Coronary artery (tissue), 2 donors: Measurements from ENCODE around the gene DTWD1.
"Not testable (repeated sequence)": the region's sequence is repeated elsewhere in the genome, so short reads cannot be mapped to it uniquely, and the experiment has no call there.

ENCODE experiments used
- DNase-seq: peaks from one replicate; pipeline ENCODE4 v3.0.0-alpha.2; 2017; ENCODE audit warnings: low spot score
- H3K27ac ChIP-seq, 2 donors: fragments of 200-600 bp; sonication (generic); one replicate each; pipeline ENCODE4 v1.5.1; 2016 to 2019
- H3K4me3 ChIP-seq: fragments of 200-600 bp; sonication (generic); 2 replicates; pipeline ENCODE4 v1.5.1; 2016; ENCODE audit warnings: mild to moderate bottlenecking, moderate library complexity
- TF ChIP-seq, protein P1 (sequence below): fragments of 200-600 bp; sonication (generic); IDR thresholded peaks from one replicate; pipeline ENCODE4 v1.5.1; 2019; ENCODE audit warnings: antibody characterized with exemption

Gene DTWD1

DNA sequence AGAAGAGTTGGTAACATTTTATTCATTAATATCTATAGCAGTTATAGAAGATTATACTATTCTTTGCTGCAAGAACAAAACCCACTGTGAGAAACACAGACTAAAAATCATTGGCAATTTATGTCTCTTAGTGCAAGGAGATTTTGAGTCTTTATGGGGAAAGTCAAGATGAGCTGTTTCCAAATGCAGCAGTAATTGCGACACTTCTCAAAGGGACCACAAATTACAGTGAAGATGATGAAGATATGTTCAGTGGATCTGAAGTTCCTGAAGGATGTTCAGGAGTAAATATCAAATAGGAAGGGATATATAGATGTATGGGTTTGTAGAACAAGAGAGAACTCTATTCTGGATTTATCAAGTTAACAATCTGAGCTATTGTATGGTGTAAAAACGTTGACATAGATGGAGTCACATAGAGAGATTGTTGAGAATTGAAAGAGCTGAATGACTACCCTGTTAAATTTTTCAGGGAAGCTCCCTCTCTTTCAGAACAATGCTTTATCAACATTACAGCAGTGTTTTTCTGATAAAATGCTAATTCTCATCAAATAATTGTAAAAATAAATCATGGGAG, 71.8 kb downstream of the DTWD1 start:
- H3K4me3 ChIP-seq: no peak overlapping the region
- TF ChIP-seq, protein P1, sequence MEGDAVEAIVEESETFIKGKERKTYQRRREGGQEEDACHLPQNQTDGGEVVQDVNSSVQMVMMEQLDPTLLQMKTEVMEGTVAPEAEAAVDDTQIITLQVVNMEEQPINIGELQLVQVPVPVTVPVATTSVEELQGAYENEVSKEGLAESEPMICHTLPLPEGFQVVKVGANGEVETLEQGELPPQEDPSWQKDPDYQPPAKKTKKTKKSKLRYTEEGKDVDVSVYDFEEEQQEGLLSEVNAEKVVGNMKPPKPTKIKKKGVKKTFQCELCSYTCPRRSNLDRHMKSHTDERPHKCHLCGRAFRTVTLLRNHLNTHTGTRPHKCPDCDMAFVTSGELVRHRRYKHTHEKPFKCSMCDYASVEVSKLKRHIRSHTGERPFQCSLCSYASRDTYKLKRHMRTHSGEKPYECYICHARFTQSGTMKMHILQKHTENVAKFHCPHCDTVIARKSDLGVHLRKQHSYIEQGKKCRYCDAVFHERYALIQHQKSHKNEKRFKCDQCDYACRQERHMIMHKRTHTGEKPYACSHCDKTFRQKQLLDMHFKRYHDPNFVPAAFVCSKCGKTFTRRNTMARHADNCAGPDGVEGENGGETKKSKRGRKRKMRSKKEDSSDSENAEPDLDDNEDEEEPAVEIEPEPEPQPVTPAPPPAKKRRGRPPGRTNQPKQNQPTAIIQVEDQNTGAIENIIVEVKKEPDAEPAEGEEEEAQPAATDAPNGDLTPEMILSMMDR: no peak
- DNase-seq: no peak
- no peak overlapping the region for H3K27ac ChIP-seq

DNA sequence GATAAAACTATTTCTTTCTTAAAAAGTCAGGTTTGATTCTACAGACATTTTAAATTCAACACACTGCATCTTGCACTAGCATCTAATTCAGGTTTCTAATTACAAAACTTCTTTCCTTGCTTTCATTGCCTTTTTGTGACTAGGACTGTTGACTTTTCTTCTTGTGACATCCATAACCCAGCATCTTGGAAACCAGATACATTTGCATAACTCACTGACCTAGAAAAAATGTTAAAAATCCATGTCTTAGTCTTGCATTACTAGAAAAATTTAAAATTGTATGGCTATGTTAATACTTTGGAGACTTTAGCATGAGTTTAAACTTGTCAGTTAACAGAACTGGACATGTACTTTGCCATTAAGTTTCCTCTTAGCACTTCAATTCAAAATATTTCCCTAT, 72.7 kb downstream of the DTWD1 start:
- H3K4me3 ChIP-seq: no peak overlapping the region
- no peak for DNase-seq
- TF ChIP-seq, protein P1: no peak

DNA sequence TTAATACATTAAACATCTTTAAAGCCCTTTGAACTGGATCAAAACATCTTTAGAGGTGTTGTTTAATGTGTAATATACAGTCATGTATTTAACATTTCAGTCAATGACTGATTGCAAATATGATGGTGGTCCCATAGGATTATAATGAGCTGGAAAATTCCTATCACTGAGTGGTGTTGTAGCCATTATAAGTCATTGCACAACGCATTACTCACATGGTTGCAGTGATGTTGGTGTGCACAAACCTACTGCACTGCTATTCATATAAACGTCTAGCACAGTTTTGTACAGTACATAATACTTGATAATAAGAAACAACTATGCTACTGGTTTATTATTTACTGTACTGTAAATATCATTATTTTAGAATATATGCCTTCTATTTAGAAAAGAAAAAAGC, 75.6 kb downstream of the DTWD1 start:
- no peak for DNase-seq
- TF ChIP-seq, protein P1: no peak
- Histone ChIP-seq H3K4me3 (no peak overlapping the region), H3K27ac (no peak overlapping the region)

More for the DNA sequence above, 72.7 kb downstream of the DTWD1 start:
- no peak overlapping the region for H3K27ac ChIP-seq

DNA sequence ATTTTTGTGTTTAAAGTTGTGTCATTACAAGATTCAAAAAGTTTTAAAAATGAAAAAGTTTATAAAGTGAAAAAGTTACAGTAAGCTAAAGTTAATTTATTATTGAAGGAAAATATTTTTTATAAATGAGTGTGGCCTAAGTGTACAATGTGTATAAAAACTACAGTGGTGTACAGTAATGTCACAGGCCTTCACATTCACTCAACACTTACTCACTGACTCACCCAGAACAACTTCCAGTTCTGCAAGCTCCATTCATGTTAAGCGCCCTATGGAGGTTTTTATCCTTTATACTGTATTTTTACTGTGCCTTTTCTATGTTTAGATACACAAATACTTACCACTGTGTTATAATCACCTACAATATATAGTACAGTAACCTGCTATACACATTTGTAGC, 76.3 kb downstream of the DTWD1 start:
- H3K4me3 ChIP-seq: no peak overlapping the region
- no peak for DNase-seq
- no peak overlapping the region for H3K27ac ChIP-seq
- TF ChIP-seq, protein P1: no peak

DNA sequence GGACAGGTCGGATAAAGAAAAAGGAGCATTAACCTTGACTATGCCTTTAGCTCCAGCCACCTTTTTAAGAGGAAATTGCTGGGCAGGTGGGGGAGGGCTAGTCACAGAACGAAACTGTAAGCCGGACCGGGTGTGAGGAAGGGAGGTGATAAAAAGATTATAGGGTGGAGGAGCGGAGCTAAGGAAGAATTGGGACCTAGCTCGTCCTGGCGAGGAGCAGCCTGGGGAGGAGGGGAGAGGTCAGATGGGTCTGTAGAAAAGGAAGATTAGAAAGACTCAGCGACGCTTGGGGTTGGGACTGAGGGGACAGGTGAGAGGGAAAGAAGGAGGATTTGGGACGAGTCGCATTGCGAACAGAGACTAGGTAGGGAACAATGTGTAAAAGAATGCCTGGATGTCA, 82.1 kb downstream of the DTWD1 start:
- not testable (repeated sequence) for DNase-seq, H3K27ac ChIP-seq, H3K4me3 ChIP-seq
